Astrocyte of the cerebellum (primary cell): ENCODE results near the gene BCAM.
"Not testable (repeated sequence)": the region's sequence is repeated elsewhere in the genome, so short reads cannot be mapped to it uniquely, and the experiment has no call there.

Source experiments
- DNase-seq: peaks from one replicate; pipeline ENCODE4 v3.0.0-alpha.2; 2011; ENCODE audit warnings: low read depth
- H3K4me3 ChIP-seq: 2 replicates; pipeline ENCODE4 v1.5.1; 2011; ENCODE audit warnings: mild to moderate bottlenecking, low read depth, low read length, moderate library complexity
- CTCF ChIP-seq: IDR thresholded peaks from 2 replicates; pipeline ENCODE4 v1.5.1; 2012; ENCODE audit warnings: low read length, low read depth, moderate library complexity, mild to moderate bottlenecking; ENCODE audit errors: missing control alignments
- in situ Hi-C: cut with HindIII; loops from 2 replicates; pipeline ENCODE4 v1.10.0; 2017; ENCODE audit warnings: low sequenced_read_pairs

The BCAM gene

GRCh38 chr19:44779150-44779549, 29.8 kb upstream of the BCAM start:
- no peak for TF ChIP-seq CTCF
- no peak overlapping the region for H3K4me3 ChIP-seq
- in situ Hi-C loops = no loop called here
- DNase-seq = no peak

- in situ Hi-C loops, H3K4me3 ChIP-seq, DNase-seq: not testable (repeated sequence)
These were observed 27.2 kb upstream of the BCAM start for GRCh38 chr19:44781694-44782093.

- H3K4me3 ChIP-seq = no peak overlapping the region
- in situ Hi-C loops = no loop called here
- peak; percentile 15 for TF ChIP-seq CTCF
- DNase-seq = no peak
These were observed 26.2 kb upstream of the BCAM start for GRCh38 chr19:44782729-44783128.

GRCh38 chr19:44783545-44783944, 25.4 kb upstream of the BCAM start:
- no peak for DNase-seq
- TF ChIP-seq CTCF = no peak
- in situ Hi-C loops = no loop called here
- H3K4me3 ChIP-seq = no peak overlapping the region

GRCh38 chr19:44785271-44785670, 23.6 kb upstream of the BCAM start:
- in situ Hi-C loops = no loop called here

GRCh38 chr19:44785993-44786392, 22.9 kb upstream of the BCAM start:
- in situ Hi-C loops = no loop called here
- no peak for DNase-seq
- no peak for TF ChIP-seq CTCF
- no peak overlapping the region for H3K4me3 ChIP-seq

More at GRCh38 chr19:44785271-44785670, 23.6 kb upstream of the BCAM start:
- no peak for DNase-seq
- no peak overlapping the region for H3K4me3 ChIP-seq
- no peak for TF ChIP-seq CTCF

- no peak overlapping the region for H3K4me3 ChIP-seq
- in situ Hi-C loops = no loop called here
These were observed 19.9 kb upstream of the BCAM start for GRCh38 chr19:44788971-44789370.

More at GRCh38 chr19:44788971-44789370, 19.9 kb upstream of the BCAM start:
- TF ChIP-seq CTCF = no peak
- no peak for DNase-seq
